HG03095 (cell line): Measurements from ENCODE around the gene ADCY2.

ENCODE experiments used
- ATAC-seq: cut with Tn5 transposase; IDR thresholded peaks from one replicate; pipeline ENCODE4 v1.9.1; 2021; ENCODE audit warnings: moderate library complexity; ENCODE audit not compliant: unreplicated experiment

ADCY2 gene

DNA sequence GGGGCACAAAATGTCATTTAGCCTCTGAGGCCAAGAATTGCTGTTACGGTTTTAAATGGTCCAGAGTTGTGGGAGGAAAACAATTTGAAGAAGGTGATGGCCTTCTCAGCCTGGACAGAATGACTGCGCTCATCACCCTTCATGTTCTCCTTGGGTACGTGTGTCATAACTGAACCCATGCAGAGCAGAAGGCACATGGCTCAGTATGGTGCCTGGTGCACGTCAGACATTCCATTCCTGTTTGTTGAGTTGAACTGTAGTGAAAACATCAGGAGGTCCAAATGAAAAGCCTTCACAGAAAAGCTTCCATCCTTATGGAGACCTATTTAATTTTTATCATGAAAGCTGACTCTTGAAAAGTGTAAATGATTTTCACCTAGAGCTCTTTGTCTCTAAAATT is 321.8 kb downstream of the ADCY2 start:
- ATAC-seq: no peak

GRCh38 chr5:7728076-7728475 is 332.1 kb downstream of the ADCY2 start:
- no peak for ATAC-seq

GRCh38 chr5:7741415-7742065 is 345.6 kb downstream of the ADCY2 start:
- no peak for ATAC-seq

DNA sequence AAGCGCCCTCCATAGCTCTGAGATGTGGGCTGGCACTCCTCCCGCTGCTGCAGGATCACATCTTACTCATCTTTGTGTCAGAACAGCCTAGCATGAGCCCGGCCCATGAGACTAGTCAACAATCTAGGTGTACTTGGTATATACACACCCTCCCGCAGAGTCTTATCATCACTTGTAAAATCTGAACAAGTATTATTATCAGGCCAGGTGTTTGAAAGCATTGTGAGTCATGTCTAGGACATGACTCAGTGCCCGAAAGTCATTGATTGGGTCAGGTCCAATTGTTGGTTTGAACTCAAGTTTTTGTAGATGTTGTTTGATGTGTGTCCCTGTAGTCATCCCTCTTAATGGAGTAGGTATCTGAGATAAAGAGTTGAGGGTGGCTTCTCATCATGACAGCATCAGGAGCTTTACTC is 346.3 kb downstream of the ADCY2 start:
- no peak for ATAC-seq

GRCh38 chr5:7745882-7746610 is 350.1 kb downstream of the ADCY2 start:
- ATAC-seq: no peak

DNA sequence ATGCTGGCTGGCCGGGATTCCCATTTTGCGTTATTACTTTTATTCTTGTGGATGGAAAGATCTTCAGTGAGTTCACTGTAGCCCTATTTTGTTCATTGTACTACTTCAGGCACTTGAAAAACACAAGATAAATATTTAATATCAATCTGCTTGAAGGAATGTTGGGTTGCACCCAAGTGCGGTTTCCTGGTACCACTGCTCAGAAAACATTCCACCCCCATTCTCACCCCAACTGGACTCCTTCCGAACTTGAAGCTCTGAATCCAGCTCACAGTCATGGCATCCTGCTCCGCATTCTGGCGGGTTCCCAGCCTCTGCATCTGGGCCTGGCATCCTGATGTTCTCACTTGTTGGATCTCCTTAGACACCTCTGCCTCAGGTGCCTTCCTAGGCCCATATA is 351.8 kb downstream of the ADCY2 start:
- no peak for ATAC-seq

- ATAC-seq: no peak
These were observed 353.7 kb downstream of the ADCY2 start for GRCh38 chr5:7749626-7750025.

- ATAC-seq: no peak
These were observed 355.9 kb downstream of the ADCY2 start for GRCh38 chr5:7751874-7752273.

- ATAC-seq: no peak
These were observed 357.2 kb downstream of the ADCY2 start for GRCh38 chr5:7753181-7753580.

DNA sequence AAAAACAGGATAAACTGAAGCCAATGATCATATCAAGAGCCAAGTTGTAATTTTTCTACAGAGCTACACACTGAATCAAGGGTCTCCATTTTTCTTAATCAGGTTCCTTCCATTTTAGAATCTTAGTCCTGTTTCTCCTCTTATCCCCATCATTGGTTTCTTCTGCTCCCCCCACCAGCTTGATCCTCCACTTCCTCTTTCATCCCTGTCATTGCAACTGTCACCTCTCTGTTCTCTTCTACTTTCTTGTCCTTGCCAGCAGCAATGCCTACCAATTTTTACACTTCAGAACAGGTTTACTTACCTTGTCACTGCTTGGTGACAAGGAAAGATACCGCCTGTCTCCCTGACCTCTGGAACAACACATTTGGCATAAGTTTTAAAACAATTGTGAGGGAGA is 357.7 kb downstream of the ADCY2 start:
- no peak for ATAC-seq

DNA sequence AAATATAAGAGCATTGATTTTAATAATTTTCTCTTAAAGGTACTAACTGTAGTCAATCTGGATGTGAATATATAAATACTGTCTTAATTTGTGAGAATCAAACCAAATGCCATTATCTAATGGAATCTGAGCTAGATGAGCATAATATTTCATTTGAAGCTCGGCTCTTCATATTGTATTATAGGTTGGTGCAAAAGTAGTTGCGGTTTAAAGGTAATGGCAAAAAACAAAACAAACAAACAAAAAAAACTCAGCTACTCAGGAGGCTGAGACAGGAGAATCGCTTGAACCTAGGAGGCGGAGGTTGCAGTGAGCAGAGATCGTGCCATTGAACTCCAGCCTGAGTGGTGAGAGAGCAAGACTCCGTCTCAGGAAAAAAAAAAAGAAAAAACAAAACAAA is 358.6 kb downstream of the ADCY2 start:
- no peak for ATAC-seq

- peak; percentile 81 for ATAC-seq
These were observed 359.2 kb downstream of the ADCY2 start for GRCh38 chr5:7754997-7755596.

- ATAC-seq: no peak
These were observed 360.0 kb downstream of the ADCY2 start for GRCh38 chr5:7755958-7756357.

GRCh38 chr5:7756453-7756852 is 360.5 kb downstream of the ADCY2 start:
- ATAC-seq: no peak

DNA sequence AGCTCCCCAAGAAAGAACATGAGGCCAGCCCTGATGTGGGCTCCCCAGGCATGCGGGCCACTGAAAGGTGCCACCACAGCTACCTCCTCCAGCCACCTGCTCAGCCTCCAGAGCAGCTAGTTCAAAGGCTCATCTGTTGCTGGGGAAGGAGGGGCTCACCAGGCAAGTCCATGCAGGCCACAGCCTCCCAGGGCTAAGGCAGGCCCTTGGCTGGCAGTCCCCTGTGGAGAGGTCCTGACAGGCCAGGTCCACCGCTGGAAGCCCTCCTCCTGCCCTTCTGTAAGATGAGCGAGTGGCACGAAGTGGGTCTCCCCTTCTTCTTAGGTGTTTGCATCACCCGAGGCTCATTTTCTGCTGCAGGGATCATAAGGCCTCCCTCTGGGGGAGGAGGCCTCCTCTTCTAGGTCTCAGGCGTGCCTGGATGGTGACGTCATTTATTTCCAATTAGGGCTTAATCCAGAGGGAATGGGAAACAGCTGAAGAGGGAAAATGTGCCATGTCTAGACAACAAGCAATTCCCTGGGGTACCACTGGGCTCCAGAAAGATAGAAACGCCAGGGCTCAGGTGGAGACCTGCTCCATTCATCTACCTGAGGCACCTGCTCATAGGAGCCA is 363.4 kb downstream of the ADCY2 start:
- no peak for ATAC-seq

DNA sequence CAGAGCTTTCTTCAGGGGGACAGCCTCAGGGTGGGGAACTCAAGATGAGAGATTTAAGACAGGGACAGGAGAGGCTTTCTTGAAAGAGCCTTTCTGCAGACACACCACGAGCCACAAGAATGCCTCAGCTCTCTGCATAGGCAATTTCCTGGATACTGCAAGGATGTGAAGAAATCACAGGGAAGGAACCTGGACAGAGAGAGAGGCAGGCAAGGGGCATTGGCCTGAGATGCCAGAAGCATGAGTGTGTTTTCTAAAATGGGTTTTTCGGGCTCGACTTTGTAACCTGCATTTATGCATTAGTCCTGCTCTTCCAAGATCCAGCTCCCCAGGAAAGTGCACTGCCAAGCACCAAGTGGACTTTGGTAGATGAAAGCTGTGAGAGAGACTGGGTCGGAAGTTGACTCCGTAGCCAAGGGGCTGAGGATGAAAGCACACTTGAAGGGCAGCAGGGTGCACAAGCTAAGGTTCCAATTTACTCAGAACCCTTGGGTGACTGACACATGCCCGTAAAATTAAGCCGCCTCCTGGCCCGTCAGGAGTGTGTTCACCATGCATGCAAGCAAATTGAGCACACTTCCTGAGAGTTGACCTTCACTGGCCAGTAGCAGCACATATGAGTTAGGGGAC is 364.1 kb downstream of the ADCY2 start:
- no peak for ATAC-seq

- peak; percentile 74 for ATAC-seq
These were observed 366.3 kb downstream of the ADCY2 start for GRCh38 chr5:7762267-7762666.

DNA sequence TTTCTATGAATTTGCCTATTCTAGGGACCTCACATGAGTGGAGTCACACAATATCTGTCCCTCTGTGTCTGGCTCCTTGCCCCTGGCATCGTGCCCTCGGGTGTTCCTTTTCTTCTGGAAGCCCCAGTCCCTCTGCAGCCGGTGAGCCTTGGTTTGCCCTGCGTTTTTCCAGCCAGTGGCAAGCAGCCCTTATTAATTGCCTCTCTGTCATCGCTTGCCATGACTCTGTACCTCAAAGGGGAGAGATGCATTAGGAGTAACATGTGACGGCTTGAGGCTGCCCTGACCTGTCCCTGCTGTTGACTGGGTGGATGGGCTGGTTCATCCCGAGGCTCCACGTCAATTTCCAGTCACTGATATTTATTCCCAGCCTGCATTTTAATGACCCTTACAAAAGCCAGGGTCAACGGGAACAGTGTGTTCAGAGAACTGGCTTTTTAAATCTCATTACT is 367.7 kb downstream of the ADCY2 start:
- no peak for ATAC-seq

GRCh38 chr5:7764452-7764851 is 368.5 kb downstream of the ADCY2 start:
- no peak for ATAC-seq

DNA sequence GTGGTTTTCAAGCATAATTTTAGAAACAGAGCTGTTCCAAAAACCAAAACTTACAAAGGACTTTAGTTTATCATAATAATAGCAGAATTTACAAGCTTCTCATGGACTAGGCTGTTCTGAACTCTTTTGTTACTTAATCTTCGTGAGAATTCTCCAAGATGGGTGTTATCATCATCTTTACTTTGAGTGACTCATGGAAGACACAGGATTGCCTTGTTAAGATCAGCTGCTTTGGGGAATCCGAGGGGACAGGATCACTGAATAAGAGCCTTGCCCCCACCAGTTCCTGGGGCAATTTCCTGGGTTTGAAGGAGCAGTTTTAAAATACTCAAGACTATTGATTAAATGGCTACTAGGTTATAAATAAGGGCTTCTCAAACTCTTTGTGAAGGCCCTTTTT is 374.5 kb downstream of the ADCY2 start:
- no peak for ATAC-seq

- ATAC-seq: no peak
These were observed 376.2 kb downstream of the ADCY2 start for GRCh38 chr5:7772141-7772540.
